Psoas muscle (tissue), 8 donors: ENCODE measurements around the gene MBD3L3. TPM values are rescaled to one million over a fixed set of nuclear protein-coding genes. Genes with fewer than 3 reads are reported as not detected.

Experiments used
- ATAC-seq, 4 donors: fragments of 200-7000 bp; cut with Tn5 transposase; one replicate each; pipeline ENCODE4 v1.9.1; 2020; ENCODE audit warnings: moderate library complexity in 3 of 4, mild to moderate bottlenecking in 2 of 4
- DNase-seq, 2 donors: peaks; one replicate each; pipeline ENCODE4 v3.0.0-alpha.2; 2020
- H3K27ac ChIP-seq: fragments of 200-600 bp; one replicate; pipeline ENCODE4 v1.8.0; 2022
- H3K27me3 ChIP-seq, 3 donors: fragments of 200-600 bp in 1 of 3; one replicate each; pipeline versions ENCODE4 v1.6.1 to v1.8.0; 2013 to 2022; ENCODE audit warnings: low read length in 2 of 3, mild to moderate bottlenecking in 2 of 3, moderate library complexity in 1 of 3; ENCODE audit not compliant: insufficient read depth in 3 of 3
- H3K36me3 ChIP-seq, 2 donors: fragments of 200-600 bp in 1 of 2; one replicate each; pipeline versions ENCODE4 v1.6.1 to v1.8.0; 2013 to 2022; ENCODE audit warnings: low read depth in 1 of 2, mild to moderate bottlenecking in 1 of 2, moderate library complexity in 1 of 2; ENCODE audit not compliant: insufficient read depth in 1 of 2
- H3K4me1 ChIP-seq: fragments of 200-600 bp; one replicate; pipeline ENCODE4 v1.8.0; 2022
- H3K4me3 ChIP-seq: fragments of 200-600 bp; one replicate; pipeline ENCODE4 v1.8.0; 2022; ENCODE audit warnings: mild to moderate bottlenecking
- H3K9me3 ChIP-seq: fragments of 200-600 bp; one replicate; pipeline ENCODE4 v1.8.0; 2022
- CTCF ChIP-seq: fragments of 200-600 bp; IDR thresholded peaks from one replicate; pipeline ENCODE4 v1.8.0; 2022; ENCODE audit warnings: antibody characterized with exemption
- WGBS, 3 donors: extraction: QIAGEN DNeasy Blood & Tissue Kit; methylation state at CpG; one replicate each; pipeline versions ENCODE4 v1.1.6 to v1.1.7; 2013; 5-methylcytosine and 5-hydroxymethylcytosine counted together
- intact Hi-C, 2 donors: fragments of 100-400 bp; cut with DNase I; formaldehyde crosslinking; loops; one replicate each; pipeline versions ENCODE4 v1.11.0 to v1.14.2; 2022
- polyA plus RNA-seq, 3 donors: library from polyadenylated mRNA; stranded (reverse); fragments of 200-250 nt; gene quantifications; one replicate each; pipeline ENCODE4 v1.2.3, GENCODE V29; 2013
- total RNA-seq, 4 donors: library from RNA; stranded (reverse); fragmentation: NEBNext Ultra II Directional in 2 of 4; extraction: Animal tissue kit (Norgen Biotek cat#: 25700) in 2 of 4; gene quantifications; one replicate each; pipeline versions ENCODE4 v1.2.1 to v1.2.4, GENCODE V29; 2021 to 2023
- donor health status: healthy with polysubstance abuse.
- donor health status: DM: no; HTN: no; CAD: no; lungs with moderate emphysema.
- donor health status: Bipolar disorder and iron deficiency.
- donor health status: healthy.
- donor health status: DM: yes; HTN: yes; CAD: no.
- donor health status: DM: no; HTN: no; CAD: no.
- donor health status: DM: no; HTN: no; CAD: no.
- donor health status: DM: yes; HTN: yes; CAD: no.

The MBD3L3 gene
- total and polyA plus RNA-seq, 7 donors, result not detected

GRCh38 chr19:7083076-7083956 lies 24.8 kb upstream of the MBD3L3 start:
- ATAC-seq (no peak), DNase-seq (no peak)
- Histone ChIP-seq H3K4me1 (no peaks in the 10 kb centered on the region), H3K27ac (no peak overlapping the region), H3K9me3 (peaks cover 87% of the 10 kb centered on the region), H3K36me3 (peaks cover 57 to 71% of the 10 kb centered on the region in 2 donors), H3K4me3 (no peak overlapping the region), H3K27me3 (no peaks in the 10 kb centered on the region)
- no peak for TF ChIP-seq CTCF
- 97 to 98% (median 97%) methylated on average over 15 of the region's 15 CpGs for WGBS, 3 donors
- intact Hi-C loops, result no loop called here

- intact Hi-C loops, result loop anchor here in 1 of 2 donors (10.0 kb wide), 1 partner anchor 1757 kb away; the partner anchor contains the start of genes MBD3L1 and ZNF558
- no peak for ATAC-seq
- H3K9me3 ChIP-seq, result peaks cover 56% of the 10 kb centered on the region
- no peak for DNase-seq
- 97 to 99% (median 97%) methylated on average over 2 of the region's 2 CpGs for WGBS, 3 donors
- peaks cover 47 to 99% of the 10 kb centered on the region in 2 donors for H3K36me3 ChIP-seq
- no peak overlapping the region for H3K27ac ChIP-seq
- no peaks in the 10 kb centered on the region for H3K27me3 ChIP-seq
- no peak for TF ChIP-seq CTCF
- no peak overlapping the region for H3K4me3 ChIP-seq
- H3K4me1 ChIP-seq, result no peaks in the 10 kb centered on the region
These were observed 19.5 kb upstream of the MBD3L3 start for GRCh38 chr19:7078008-7078407.

- H3K9me3 ChIP-seq, result peaks cover 37% of the 10 kb centered on the region
- peaks cover 41 to 99% of the 10 kb centered on the region in 2 donors for H3K36me3 ChIP-seq
- no peak for TF ChIP-seq CTCF
- no peaks in the 10 kb centered on the region for H3K27me3 ChIP-seq
- no peak for ATAC-seq
- no peak for DNase-seq
- intact Hi-C loops, result loop anchor here in 1 of 2 donors (10.0 kb wide), 1 partner anchor 1759 kb away; the partner anchor contains the start of genes MBD3L1 and ZNF558
- no peaks in the 10 kb centered on the region for H3K4me1 ChIP-seq
- no peak overlapping the region for H3K4me3 ChIP-seq
- H3K27ac ChIP-seq, result no peak overlapping the region
- WGBS, 3 donors, result 96 to 98% (median 97%) methylated on average over 6 of the region's 6 CpGs
These were observed 17.7 kb upstream of the MBD3L3 start for GRCh38 chr19:7076151-7076550.

- H3K27me3 ChIP-seq, result no peaks in the 10 kb centered on the region
- DNase-seq (no peak), ATAC-seq (no peak)
- intact Hi-C loops, result loop anchor here in 1 of 2 donors (10.0 kb wide), 1 partner anchor 1760 kb away; the partner anchor contains the start of genes MBD3L1 and ZNF558
- peaks cover 7% of the 10 kb centered on the region for H3K4me1 ChIP-seq
- TF ChIP-seq CTCF, result no peak
- H3K27ac ChIP-seq, result no peak overlapping the region
- 97 to 99% (median 98%) methylated on average over 22 to 29 of the region's 29 CpGs for WGBS, 3 donors
- H3K9me3 ChIP-seq, result peaks cover 27% of the 10 kb centered on the region
- H3K36me3 ChIP-seq, result peaks cover 29 to 93% of the 10 kb centered on the region in 2 donors
- H3K4me3 ChIP-seq, result no peak overlapping the region
These were observed 16.3 kb upstream of the MBD3L3 start for GRCh38 chr19:7074705-7075282.
